HepG2 (cell line): ENCODE measurements around the gene TBX6. TPM values are rescaled to one million over a fixed set of nuclear protein-coding genes. Genes with fewer than 3 reads are reported as not detected.

ENCODE experiments used
- CBX5 ChIP-seq: sonication (generic); formaldehyde crosslinking; IDR thresholded peaks from 2 replicates; pipeline ENCODE4 v1.4.0; 2020; ENCODE audit warnings: missing genetic modification reagents, borderline replicate concordance
- ERF ChIP-seq: IDR thresholded peaks from 2 replicates; pipeline ENCODE4 v1.6.1; 2018; ENCODE audit warnings: missing biosample characterization, missing genetic modification reagents
- MAFK ChIP-seq, 2 experiments: IDR thresholded peaks in 1 of 2; conservative IDR thresholded peaks in 1 of 2; 2 replicates each; pipeline ENCODE4 v1.6.1; 2011; ENCODE audit warnings: improper control_type of control experiment in 2 of 2, low read length in 2 of 2
- PCBP1 ChIP-seq: fragments of 200-400 bp; formaldehyde crosslinking; IDR thresholded peaks from 2 replicates; pipeline ENCODE4 v1.6.1; 2017; ENCODE audit warnings: mild to moderate bottlenecking, low read depth, low read length, borderline replicate concordance
- TBX2 ChIP-seq: sonication (generic); formaldehyde crosslinking; IDR thresholded peaks from 2 replicates; pipeline ENCODE4 v1.5.0; 2020; ENCODE audit warnings: missing genetic modification reagents, mild to moderate bottlenecking, borderline replicate concordance
- TFDP1 ChIP-seq: IDR thresholded peaks from 2 replicates; pipeline ENCODE4 v1.6.1; 2016; ENCODE audit warnings: missing compliant biosample characterization, missing genetic modification reagents, borderline replicate concordance
- THAP11 ChIP-seq: IDR thresholded peaks from 2 replicates; pipeline ENCODE4 v1.6.1; 2016; ENCODE audit warnings: missing biosample characterization, missing genetic modification reagents
- ZFP37 ChIP-seq: sonication (generic); formaldehyde crosslinking; IDR thresholded peaks from 2 replicates; pipeline ENCODE4 v1.4.0; 2020; ENCODE audit warnings: missing genetic modification reagents, borderline replicate concordance
- ZNF383 ChIP-seq: sonication (generic); formaldehyde crosslinking; IDR thresholded peaks from 2 replicates; pipeline ENCODE4 v1.4.0; 2020; ENCODE audit warnings: missing genetic modification reagents, mild to moderate bottlenecking, borderline replicate concordance
- polyA plus RNA-seq, 8 experiments: library from polyadenylated mRNA; depleted of rRNA in 3 of 8; stranded (reverse) in 7 of 8; unstranded in 1 of 8; fragments of >200 nt; fragmentation: Illumina TruSeq in 4 of 8; extraction: Trizol in 4 of 8; gene quantifications; 2 replicates each; pipeline versions ENCODE4 v1.2.1 to v1.2.3, GENCODE V29; 2011 to 2016; ENCODE audit warnings: low read depth in 4 of 8, missing spikeins in 1 of 8, mixed read lengths in 1 of 8; ENCODE audit not compliant: insufficient read depth in 1 of 8
- total RNA-seq, 5 experiments: library from RNA; depleted of rRNA; stranded (reverse); fragments of >200 nt; fragmentation: Illumina TruSeq; extraction: Trizol; gene quantifications; 2 replicates each; pipeline ENCODE4 v1.2.3, GENCODE V29; 2016; ENCODE audit warnings: low read depth in 1 of 5
- TF ChIP-seq, protein P1 (sequence below): sonication (generic); formaldehyde crosslinking; IDR thresholded peaks from 2 replicates; pipeline ENCODE4 v1.4.0; 2020; ENCODE audit warnings: missing genetic modification reagents
- TF ChIP-seq, protein P2 (sequence below): sonication (generic); formaldehyde crosslinking; IDR thresholded peaks from 2 replicates; pipeline ENCODE4 v1.4.0; 2020; ENCODE audit warnings: missing genetic modification reagents
- TF ChIP-seq, protein P3 (sequence below): sonication (generic); IDR thresholded peaks from 2 replicates; pipeline ENCODE4 v1.6.1; 2016; ENCODE audit warnings: low read depth, borderline replicate concordance
- TF ChIP-seq, protein P4 (sequence below): sonication (generic); formaldehyde crosslinking; IDR thresholded peaks from 2 replicates; pipeline ENCODE4 v1.4.0; 2020; ENCODE audit warnings: missing genetic modification reagents, mild to moderate bottlenecking, borderline replicate concordance
- TF ChIP-seq, protein P5 (sequence below): sonication (generic); formaldehyde crosslinking; IDR thresholded peaks from 2 replicates; pipeline ENCODE4 v1.4.0; 2020; ENCODE audit warnings: mild to moderate bottlenecking, missing genetic modification reagents

TBX6 gene
- total and polyA plus RNA-seq, 2 of the 13 experiments (the other 11 are each of a cell fraction or from before 2014, with no cell fraction given) = 0.24 to 0.42 TPM

DNA sequence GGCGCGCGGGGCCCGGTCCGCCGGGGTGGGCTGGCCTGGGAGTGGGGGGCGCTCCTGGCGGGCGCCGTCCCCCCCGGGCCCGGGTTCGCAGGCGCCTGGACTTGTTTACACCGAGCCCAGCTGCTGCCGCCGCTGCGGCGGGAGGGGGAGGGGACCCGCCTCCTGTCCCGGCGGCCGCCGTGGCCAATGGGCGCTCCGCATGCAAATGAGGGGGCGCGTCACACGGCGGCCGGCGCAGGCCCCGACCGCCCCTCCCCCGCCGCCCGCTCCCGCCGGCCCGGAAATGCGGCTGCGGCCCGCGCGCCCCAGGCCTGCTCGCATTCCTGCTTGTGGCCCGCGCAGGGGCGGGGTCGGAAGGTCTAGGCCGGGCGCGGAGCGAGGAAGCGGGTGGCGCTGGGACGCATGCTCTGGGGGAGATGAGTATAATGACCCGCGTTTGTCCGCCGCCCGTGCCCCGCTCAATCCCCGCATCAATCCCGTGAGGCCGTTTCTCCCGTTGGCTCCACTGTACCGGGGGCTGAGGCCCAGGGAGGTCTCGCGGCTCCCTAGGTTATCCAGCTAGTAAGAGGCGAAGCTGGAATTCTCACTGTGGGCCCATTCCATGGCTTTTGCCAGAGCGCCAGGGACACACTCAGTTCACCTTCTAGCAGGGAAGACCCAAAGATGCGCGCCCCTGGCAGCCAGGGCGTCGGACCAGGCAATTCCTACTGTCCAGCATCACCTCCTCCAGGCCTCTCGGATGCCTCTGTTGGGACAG, 4.6 kb upstream of the TBX6 start, which contains the start of gene YPEL3 (continued):
- peak; percentile 93 for TF ChIP-seq TFDP1
- no peak for TF ChIP-seq MAFK (conservative IDR thresholded peaks at IDR 0.05 in 1 of 2, IDR thresholded peaks at IDR 0.05 in 1 of 2; ENCODE audit: low read length in 2 of 2)
- TF ChIP-seq, protein P1, sequence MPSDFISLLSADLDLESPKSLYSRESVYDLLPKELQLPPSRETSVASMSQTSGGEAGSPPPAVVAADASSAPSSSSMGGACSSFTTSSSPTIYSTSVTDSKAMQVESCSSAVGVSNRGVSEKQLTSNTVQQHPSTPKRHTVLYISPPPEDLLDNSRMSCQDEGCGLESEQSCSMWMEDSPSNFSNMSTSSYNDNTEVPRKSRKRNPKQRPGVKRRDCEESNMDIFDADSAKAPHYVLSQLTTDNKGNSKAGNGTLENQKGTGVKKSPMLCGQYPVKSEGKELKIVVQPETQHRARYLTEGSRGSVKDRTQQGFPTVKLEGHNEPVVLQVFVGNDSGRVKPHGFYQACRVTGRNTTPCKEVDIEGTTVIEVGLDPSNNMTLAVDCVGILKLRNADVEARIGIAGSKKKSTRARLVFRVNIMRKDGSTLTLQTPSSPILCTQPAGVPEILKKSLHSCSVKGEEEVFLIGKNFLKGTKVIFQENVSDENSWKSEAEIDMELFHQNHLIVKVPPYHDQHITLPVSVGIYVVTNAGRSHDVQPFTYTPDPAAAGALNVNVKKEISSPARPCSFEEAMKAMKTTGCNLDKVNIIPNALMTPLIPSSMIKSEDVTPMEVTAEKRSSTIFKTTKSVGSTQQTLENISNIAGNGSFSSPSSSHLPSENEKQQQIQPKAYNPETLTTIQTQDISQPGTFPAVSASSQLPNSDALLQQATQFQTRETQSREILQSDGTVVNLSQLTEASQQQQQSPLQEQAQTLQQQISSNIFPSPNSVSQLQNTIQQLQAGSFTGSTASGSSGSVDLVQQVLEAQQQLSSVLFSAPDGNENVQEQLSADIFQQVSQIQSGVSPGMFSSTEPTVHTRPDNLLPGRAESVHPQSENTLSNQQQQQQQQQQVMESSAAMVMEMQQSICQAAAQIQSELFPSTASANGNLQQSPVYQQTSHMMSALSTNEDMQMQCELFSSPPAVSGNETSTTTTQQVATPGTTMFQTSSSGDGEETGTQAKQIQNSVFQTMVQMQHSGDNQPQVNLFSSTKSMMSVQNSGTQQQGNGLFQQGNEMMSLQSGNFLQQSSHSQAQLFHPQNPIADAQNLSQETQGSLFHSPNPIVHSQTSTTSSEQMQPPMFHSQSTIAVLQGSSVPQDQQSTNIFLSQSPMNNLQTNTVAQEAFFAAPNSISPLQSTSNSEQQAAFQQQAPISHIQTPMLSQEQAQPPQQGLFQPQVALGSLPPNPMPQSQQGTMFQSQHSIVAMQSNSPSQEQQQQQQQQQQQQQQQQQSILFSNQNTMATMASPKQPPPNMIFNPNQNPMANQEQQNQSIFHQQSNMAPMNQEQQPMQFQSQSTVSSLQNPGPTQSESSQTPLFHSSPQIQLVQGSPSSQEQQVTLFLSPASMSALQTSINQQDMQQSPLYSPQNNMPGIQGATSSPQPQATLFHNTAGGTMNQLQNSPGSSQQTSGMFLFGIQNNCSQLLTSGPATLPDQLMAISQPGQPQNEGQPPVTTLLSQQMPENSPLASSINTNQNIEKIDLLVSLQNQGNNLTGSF (CRISPR knock-in tag) = 0 out of 2 replicates have a peak, but pooled peaks have one; percentile 38
- TF ChIP-seq ZNF383 (CRISPR knock-in tag) = peak; percentile 78; the same call in 1 of the 2 replicates
- TF ChIP-seq, protein P2, sequence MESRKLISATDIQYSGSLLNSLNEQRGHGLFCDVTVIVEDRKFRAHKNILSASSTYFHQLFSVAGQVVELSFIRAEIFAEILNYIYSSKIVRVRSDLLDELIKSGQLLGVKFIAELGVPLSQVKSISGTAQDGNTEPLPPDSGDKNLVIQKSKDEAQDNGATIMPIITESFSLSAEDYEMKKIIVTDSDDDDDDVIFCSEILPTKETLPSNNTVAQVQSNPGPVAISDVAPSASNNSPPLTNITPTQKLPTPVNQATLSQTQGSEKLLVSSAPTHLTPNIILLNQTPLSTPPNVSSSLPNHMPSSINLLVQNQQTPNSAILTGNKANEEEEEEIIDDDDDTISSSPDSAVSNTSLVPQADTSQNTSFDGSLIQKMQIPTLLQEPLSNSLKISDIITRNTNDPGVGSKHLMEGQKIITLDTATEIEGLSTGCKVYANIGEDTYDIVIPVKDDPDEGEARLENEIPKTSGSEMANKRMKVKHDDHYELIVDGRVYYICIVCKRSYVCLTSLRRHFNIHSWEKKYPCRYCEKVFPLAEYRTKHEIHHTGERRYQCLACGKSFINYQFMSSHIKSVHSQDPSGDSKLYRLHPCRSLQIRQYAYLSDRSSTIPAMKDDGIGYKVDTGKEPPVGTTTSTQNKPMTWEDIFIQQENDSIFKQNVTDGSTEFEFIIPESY (CRISPR knock-in tag) = peak; percentile 93
- TF ChIP-seq ZFP37 (CRISPR knock-in tag) = 0 out of 2 replicates have a peak, but pooled peaks have one; percentile 29
- TF ChIP-seq, protein P3, sequence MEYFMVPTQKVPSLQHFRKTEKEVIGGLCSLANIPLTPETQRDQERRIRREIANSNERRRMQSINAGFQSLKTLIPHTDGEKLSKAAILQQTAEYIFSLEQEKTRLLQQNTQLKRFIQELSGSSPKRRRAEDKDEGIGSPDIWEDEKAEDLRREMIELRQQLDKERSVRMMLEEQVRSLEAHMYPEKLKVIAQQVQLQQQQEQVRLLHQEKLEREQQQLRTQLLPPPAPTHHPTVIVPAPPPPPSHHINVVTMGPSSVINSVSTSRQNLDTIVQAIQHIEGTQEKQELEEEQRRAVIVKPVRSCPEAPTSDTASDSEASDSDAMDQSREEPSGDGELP = peak; percentile 96
- TF ChIP-seq TBX2 (CRISPR knock-in tag) = peak; percentile 41; the same call in 1 of the 2 replicates
- no peak for TF ChIP-seq PCBP1
- TF ChIP-seq, protein P4, sequence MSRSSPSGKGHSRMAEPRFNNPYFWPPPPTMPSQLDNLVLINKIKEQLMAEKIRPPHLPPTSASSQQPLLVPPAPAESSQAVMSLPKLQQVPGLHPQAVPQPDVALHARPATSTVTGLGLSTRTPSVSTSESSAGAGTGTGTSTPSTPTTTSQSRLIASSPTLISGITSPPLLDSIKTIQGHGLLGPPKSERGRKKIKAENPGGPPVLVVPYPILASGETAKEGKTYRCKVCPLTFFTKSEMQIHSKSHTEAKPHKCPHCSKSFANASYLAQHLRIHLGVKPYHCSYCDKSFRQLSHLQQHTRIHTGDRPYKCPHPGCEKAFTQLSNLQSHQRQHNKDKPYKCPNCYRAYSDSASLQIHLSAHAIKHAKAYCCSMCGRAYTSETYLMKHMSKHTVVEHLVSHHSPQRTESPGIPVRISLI = peak; percentile 47; the same call in 1 of the 2 replicates
- TF ChIP-seq, protein P5, sequence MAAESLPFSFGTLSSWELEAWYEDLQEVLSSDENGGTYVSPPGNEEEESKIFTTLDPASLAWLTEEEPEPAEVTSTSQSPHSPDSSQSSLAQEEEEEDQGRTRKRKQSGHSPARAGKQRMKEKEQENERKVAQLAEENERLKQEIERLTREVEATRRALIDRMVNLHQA (CRISPR knock-in tag) = no peak
- TF ChIP-seq THAP11 = peak; percentile 79
- peak; percentile 69; the same call in 1 of the 2 replicates for TF ChIP-seq CBX5 (CRISPR knock-in tag)
- TF ChIP-seq ERF (CRISPR knock-in tag) = peak; percentile 54; the same call in 1 of the 2 replicates
